Measurements from ENCODE around the gene SPTBN4.

SPTBN4 gene

DNA sequence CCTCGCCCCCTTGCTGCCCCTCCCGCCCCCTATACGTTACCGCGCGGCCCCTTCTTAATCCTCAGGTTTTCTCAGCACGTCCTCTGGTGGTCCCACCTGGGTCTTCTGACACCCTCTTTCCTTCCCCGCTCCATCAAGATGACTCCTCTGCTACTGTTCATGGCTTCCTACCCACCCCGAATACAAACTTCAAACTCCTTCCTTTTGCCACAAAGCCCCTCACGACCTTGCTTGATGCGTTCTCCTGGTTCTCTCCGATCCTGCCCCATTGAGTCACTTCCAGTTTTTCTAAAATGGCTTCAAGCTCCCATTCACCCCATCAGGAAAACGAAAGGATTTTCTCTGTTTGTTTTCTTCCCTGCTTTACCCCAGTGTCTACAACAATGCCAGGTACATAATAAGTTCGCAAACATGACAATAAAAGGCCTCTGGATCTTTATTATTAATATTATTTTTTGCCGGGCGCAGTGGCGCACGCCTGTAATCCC lies 21.9 kb upstream of the SPTBN4 start:
- DNase-seq, result no peak
- WGBS (ENCODE audit: insufficient coverage), result 22% methylated on average over 17 of the region's 18 CpGs

DNA sequence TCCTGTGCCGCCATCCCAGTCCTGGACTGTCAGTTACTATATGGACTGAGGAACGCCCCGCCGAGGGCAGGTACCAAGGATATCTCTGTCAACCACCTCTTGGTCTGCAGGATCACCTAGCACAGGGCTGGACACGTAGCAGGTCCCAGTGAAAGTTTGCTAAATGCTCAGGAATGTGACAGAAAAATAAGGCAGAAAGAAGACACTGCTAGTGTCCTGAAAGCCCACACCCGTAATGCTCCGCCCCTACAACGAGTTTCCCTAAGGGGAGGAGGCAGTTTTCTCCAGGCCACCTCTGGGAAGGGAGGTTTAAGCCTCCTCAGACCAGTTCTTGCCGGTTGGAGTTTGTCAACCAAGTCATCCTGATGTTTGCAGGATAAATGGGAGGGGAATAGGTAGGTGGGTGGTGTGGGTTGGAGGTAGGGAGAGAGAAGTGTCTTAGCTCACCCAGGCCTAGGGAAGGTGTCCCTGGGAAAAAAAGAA lies 21.0 kb upstream of the SPTBN4 start:
- peaks cover 0 to 22% (median 16%) of the 10 kb centered on the region in 4 experiments for H3K36me3 ChIP-seq (ENCODE audit: control insufficient read depth in 4 of 4, insufficient read depth in 4 of 4, low read length in 3 of 4)
- no peaks in the 10 kb centered on the region for H3K9me3 ChIP-seq (ENCODE audit: control extremely low read depth in 1 of 5, control insufficient read depth in 4 of 5, insufficient read depth in 2 of 5, low read depth in 1 of 5, low read length in 4 of 5)
- POLR2A ChIA-PET, result interaction anchor here (1.0 kb wide), 1 partner anchor 20 kb away, joined by 3 read pairs; the partner anchor contains the start of gene SERTAD1
- H3K4me3 ChIP-seq (ENCODE audit: control insufficient read depth in 1 of 7, extremely low read depth in 1 of 7, insufficient read depth in 4 of 7, low read depth in 2 of 7, low read length in 6 of 7), result no peak overlapping the region
- H3K27ac ChIP-seq (ENCODE audit: insufficient read depth in 1 of 2, low read depth in 1 of 2, low read length in 2 of 2, poor library complexity in 1 of 2, severe bottlenecking in 2 of 2), result peak overlapping the region in 1 of 2 experiments; percentile 63
- H3K27me3 ChIP-seq (replicated peaks in 2 of 5; ENCODE audit: control insufficient read depth in 4 of 5, insufficient read depth in 5 of 5, low read length in 4 of 5), result no peaks in the 10 kb centered on the region
- CTCF ChIA-PET, result interaction anchor here (1.0 kb wide), 1 partner anchor 19 kb away, joined by 3 read pairs; no protein-coding TSS in a partner anchor
- DNase-seq, result no peak
- WGBS (ENCODE audit: insufficient coverage), result 93% methylated on average over 9 of the region's 9 CpGs
- H3K4me1 ChIP-seq (ENCODE audit: control extremely low read depth in 1 of 4, control insufficient read depth in 4 of 4, insufficient read depth in 4 of 4, low read length in 3 of 4), result peaks cover 9 to 17% (median 13%) of the 10 kb centered on the region in 4 experiments

More for the DNA sequence above, 21.9 kb upstream of the SPTBN4 start:
- H3K27ac ChIP-seq (ENCODE audit: insufficient read depth in 1 of 2, low read depth in 1 of 2, low read length in 2 of 2, poor library complexity in 1 of 2, severe bottlenecking in 2 of 2), result peak overlapping the region; percentile 25 to 95
- H3K27me3 ChIP-seq (replicated peaks in 2 of 5; ENCODE audit: control insufficient read depth in 4 of 5, insufficient read depth in 5 of 5, low read length in 4 of 5), result no peaks in the 10 kb centered on the region
- ChIA-PET CTCF (interaction anchor here (0.6 to 1.2 kb wide), 4 partner anchors 20 to 943 kb away, joined by 3 to 5 read pairs (median 4); no protein-coding TSS in a partner anchor), POLR2A (interaction anchor here (0.6 kb wide), 1 partner anchor 20 kb away, joined by 3 read pairs; no protein-coding TSS in a partner anchor)
- H3K4me3 ChIP-seq (ENCODE audit: control insufficient read depth in 1 of 7, extremely low read depth in 1 of 7, insufficient read depth in 4 of 7, low read depth in 2 of 7, low read length in 6 of 7), result peak overlapping the region; percentile 87 to 100 (median 98)
- H3K9me3 ChIP-seq (ENCODE audit: control extremely low read depth in 1 of 5, control insufficient read depth in 4 of 5, insufficient read depth in 2 of 5, low read depth in 1 of 5, low read length in 4 of 5), result no peaks in the 10 kb centered on the region
- peaks cover 9 to 17% (median 13%) of the 10 kb centered on the region in 4 experiments for H3K4me1 ChIP-seq (ENCODE audit: control extremely low read depth in 1 of 4, control insufficient read depth in 4 of 4, insufficient read depth in 4 of 4, low read length in 3 of 4)
- H3K36me3 ChIP-seq (ENCODE audit: control insufficient read depth in 4 of 4, insufficient read depth in 4 of 4, low read length in 3 of 4), result peaks cover 0 to 27% (median 19%) of the 10 kb centered on the region in 4 experiments

DNA sequence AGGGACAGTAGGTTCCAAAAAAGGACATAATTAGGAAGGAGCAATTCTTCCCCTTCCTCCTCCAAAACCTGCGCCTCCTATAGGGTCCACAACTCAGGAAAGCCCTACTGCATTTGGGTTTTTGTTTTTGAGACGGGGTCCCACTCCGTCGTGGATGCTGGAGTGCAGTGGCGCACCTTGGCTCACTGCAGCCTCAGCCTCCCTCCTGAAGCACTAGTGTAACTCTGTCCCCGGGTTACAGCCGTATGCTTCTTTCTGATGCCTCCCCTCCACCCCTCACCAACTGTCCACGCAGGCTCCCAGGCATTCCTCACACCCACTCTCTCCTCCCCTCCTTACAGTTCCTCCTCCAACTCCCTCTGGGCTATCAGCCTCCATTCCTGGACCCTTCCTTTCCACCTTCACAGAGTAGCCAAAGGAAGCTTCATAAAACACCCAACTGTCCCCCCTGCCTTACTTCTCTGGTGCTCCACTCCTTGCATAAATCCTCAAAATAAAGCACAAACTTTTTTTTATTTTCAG lies 20.5 kb upstream of the SPTBN4 start:
- Histone ChIP-seq H3K36me3 (ENCODE audit: control insufficient read depth in 4 of 4, insufficient read depth in 4 of 4, low read length in 3 of 4) (peaks cover 0 to 17% (median 11%) of the 10 kb centered on the region in 4 experiments), H3K9me3 (ENCODE audit: control extremely low read depth in 1 of 5, control insufficient read depth in 4 of 5, insufficient read depth in 2 of 5, low read depth in 1 of 5, low read length in 4 of 5) (no peaks in the 10 kb centered on the region), H3K27me3 (replicated peaks in 2 of 5; ENCODE audit: control insufficient read depth in 4 of 5, insufficient read depth in 5 of 5, low read length in 4 of 5) (no peaks in the 10 kb centered on the region), H3K27ac (ENCODE audit: insufficient read depth in 1 of 2, low read depth in 1 of 2, low read length in 2 of 2, poor library complexity in 1 of 2, severe bottlenecking in 2 of 2) (peak overlapping the region in 1 of 2 experiments; percentile 63), H3K4me1 (ENCODE audit: control extremely low read depth in 1 of 4, control insufficient read depth in 4 of 4, insufficient read depth in 4 of 4, low read length in 3 of 4) (peaks cover 9 to 17% (median 13%) of the 10 kb centered on the region in 4 experiments), H3K4me3 (ENCODE audit: control insufficient read depth in 1 of 7, extremely low read depth in 1 of 7, insufficient read depth in 4 of 7, low read depth in 2 of 7, low read length in 6 of 7) (no peak overlapping the region)
- ChIA-PET POLR2A (interaction anchor here (0.8 to 1.0 kb wide), 2 partner anchors 18 to 20 kb away, joined by 3 read pairs; partner anchors contain the start of gene SERTAD1), CTCF (interaction anchor here (0.6 to 1.8 kb wide), 2 partner anchors 18 to 21 kb away, joined by 3 to 6 read pairs; no protein-coding TSS in a partner anchor)
- WGBS (ENCODE audit: insufficient coverage), result 93% methylated on average over 8 of the region's 8 CpGs
- DNase-seq, result no peak

DNA sequence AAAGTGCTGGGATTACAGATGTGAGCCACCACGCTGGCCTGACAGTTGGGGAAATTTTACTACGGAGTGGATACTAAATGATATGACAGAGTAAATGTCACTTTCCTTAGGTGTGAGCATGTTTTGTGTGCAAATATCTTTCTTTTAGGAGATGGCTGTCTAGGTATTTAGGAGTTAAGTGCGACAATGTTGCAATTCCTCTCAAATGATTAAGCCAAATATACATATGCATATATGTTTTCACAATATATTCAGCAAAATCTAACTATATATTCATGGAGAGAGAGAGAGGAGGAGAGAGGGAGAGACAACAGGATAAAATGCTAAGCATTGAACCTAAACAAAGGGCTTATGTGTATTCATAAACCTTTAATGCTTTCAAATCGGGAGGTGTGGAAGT lies 17.3 kb upstream of the SPTBN4 start:
- Histone ChIP-seq H3K36me3 (ENCODE audit: control insufficient read depth in 4 of 4, insufficient read depth in 4 of 4, low read length in 3 of 4) (peaks cover 0 to 11% (median 5%) of the 10 kb centered on the region in 4 experiments), H3K9me3 (ENCODE audit: control extremely low read depth in 1 of 5, control insufficient read depth in 4 of 5, insufficient read depth in 2 of 5, low read depth in 1 of 5, low read length in 4 of 5) (no peaks in the 10 kb centered on the region), H3K27ac (ENCODE audit: insufficient read depth in 1 of 2, low read depth in 1 of 2, low read length in 2 of 2, poor library complexity in 1 of 2, severe bottlenecking in 2 of 2) (no peak overlapping the region), H3K4me1 (ENCODE audit: control extremely low read depth in 1 of 4, control insufficient read depth in 4 of 4, insufficient read depth in 4 of 4, low read length in 3 of 4) (peaks cover 3 to 4% (median 3%) of the 10 kb centered on the region in 4 experiments), H3K4me3 (ENCODE audit: control insufficient read depth in 1 of 7, extremely low read depth in 1 of 7, insufficient read depth in 4 of 7, low read depth in 2 of 7, low read length in 6 of 7) (no peak overlapping the region), H3K27me3 (replicated peaks in 2 of 5; ENCODE audit: control insufficient read depth in 4 of 5, insufficient read depth in 5 of 5, low read length in 4 of 5) (no peaks in the 10 kb centered on the region)
- ChIA-PET POLR2A (no interaction called here), CTCF (no interaction called here)
- no peak for DNase-seq
- WGBS (ENCODE audit: insufficient coverage), result 93% methylated on average over 2 of the region's 4 CpGs

DNA sequence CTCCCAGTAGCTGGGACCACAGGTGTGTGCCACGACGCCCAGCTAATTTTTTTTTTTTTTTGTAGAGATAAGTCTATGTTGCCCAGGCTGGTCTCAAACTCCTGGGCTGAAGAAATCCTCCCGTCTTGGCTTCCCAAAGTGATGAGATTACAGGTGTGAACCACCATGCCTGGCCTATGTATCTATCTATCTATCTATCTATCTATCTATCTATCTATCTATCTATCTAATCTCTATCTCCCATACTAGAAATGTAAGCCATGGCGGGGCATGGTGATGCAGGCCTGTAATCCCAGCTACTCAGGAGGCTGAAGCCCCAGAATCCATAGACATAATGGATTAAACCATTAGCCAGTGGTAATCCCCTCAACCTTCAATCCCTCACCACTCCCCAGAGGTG lies 16.1 kb upstream of the SPTBN4 start:
- 100% methylated on average over 3 of the region's 4 CpGs for WGBS (ENCODE audit: insufficient coverage)
- Histone ChIP-seq H3K4me1 (ENCODE audit: control extremely low read depth in 1 of 4, control insufficient read depth in 4 of 4, insufficient read depth in 4 of 4, low read length in 3 of 4) (no peaks in the 10 kb centered on the region), H3K36me3 (ENCODE audit: control insufficient read depth in 4 of 4, insufficient read depth in 4 of 4, low read length in 3 of 4) (peaks cover 0 to 11% (median 7%) of the 10 kb centered on the region in 4 experiments), H3K4me3 (ENCODE audit: control insufficient read depth in 1 of 7, extremely low read depth in 1 of 7, insufficient read depth in 4 of 7, low read depth in 2 of 7, low read length in 6 of 7) (no peak overlapping the region), H3K9me3 (ENCODE audit: control extremely low read depth in 1 of 5, control insufficient read depth in 4 of 5, insufficient read depth in 2 of 5, low read depth in 1 of 5, low read length in 4 of 5) (no peaks in the 10 kb centered on the region), H3K27me3 (replicated peaks in 2 of 5; ENCODE audit: control insufficient read depth in 4 of 5, insufficient read depth in 5 of 5, low read length in 4 of 5) (no peaks in the 10 kb centered on the region), H3K27ac (ENCODE audit: insufficient read depth in 1 of 2, low read depth in 1 of 2, low read length in 2 of 2, poor library complexity in 1 of 2, severe bottlenecking in 2 of 2) (no peak overlapping the region)
- DNase-seq, result no peak
- POLR2A ChIA-PET, result interaction anchor here (0.6 kb wide), 1 partner anchor 29 kb away, joined by 3 read pairs; no protein-coding TSS in a partner anchor
- CTCF ChIA-PET, result interaction anchor here (6.8 kb wide), 1 partner anchor 13 kb away, joined by 38 read pairs; the partner anchor contains the start of gene BLVRB

DNA sequence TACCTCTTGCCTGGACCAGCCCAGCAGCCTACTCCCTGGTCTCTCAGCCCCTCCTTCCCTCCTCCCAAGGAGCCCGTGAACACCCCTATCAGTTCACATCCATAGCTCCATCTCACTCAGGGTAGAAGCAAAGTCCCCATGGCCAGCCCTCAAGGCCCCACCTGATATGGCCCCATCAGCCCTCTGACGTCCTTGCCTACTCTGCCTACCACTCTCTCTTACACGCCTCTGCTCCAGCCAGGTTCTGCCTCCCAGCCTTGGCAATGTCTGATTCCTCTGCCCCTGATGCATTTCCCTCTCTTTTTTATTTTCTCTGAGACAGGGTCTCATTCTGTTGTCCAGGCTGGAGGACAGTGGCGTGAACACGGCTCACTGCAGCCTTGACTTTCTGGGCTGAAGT lies 14.8 kb upstream of the SPTBN4 start:
- Histone ChIP-seq H3K9me3 (ENCODE audit: control extremely low read depth in 1 of 5, control insufficient read depth in 4 of 5, insufficient read depth in 2 of 5, low read depth in 1 of 5, low read length in 4 of 5) (no peaks in the 10 kb centered on the region), H3K4me1 (ENCODE audit: control extremely low read depth in 1 of 4, control insufficient read depth in 4 of 4, insufficient read depth in 4 of 4, low read length in 3 of 4) (no peaks in the 10 kb centered on the region), H3K27ac (ENCODE audit: insufficient read depth in 1 of 2, low read depth in 1 of 2, low read length in 2 of 2, poor library complexity in 1 of 2, severe bottlenecking in 2 of 2) (no peak overlapping the region), H3K4me3 (ENCODE audit: control insufficient read depth in 1 of 7, extremely low read depth in 1 of 7, insufficient read depth in 4 of 7, low read depth in 2 of 7, low read length in 6 of 7) (no peak overlapping the region), H3K27me3 (replicated peaks in 2 of 5; ENCODE audit: control insufficient read depth in 4 of 5, insufficient read depth in 5 of 5, low read length in 4 of 5) (no peaks in the 10 kb centered on the region), H3K36me3 (ENCODE audit: control insufficient read depth in 4 of 4, insufficient read depth in 4 of 4, low read length in 3 of 4) (peaks cover 0 to 11% (median 7%) of the 10 kb centered on the region in 4 experiments)
- ChIA-PET POLR2A (interaction anchor here (0.7 kb wide), 1 partner anchor 92 kb away, joined by 4 read pairs; no protein-coding TSS in a partner anchor), CTCF (interaction anchor here (0.8 to 6.8 kb wide), 2 partner anchors 12 to 147 kb away, joined by 3 to 38 read pairs; partner anchors contain the start of gene BLVRB)
- DNase-seq, result no peak
- 95% methylated on average over 3 of the region's 5 CpGs for WGBS (ENCODE audit: insufficient coverage)

Measured in common myeloid progenitor, CD34-positive (primary cell).